GM11168 (cell line): ENCODE measurements around the gene DNMT3A.
"Not testable (repeated sequence)": the region's sequence is repeated elsewhere in the genome, so short reads cannot be mapped to it uniquely, and the experiment has no call there.

ENCODE experiments used
- in situ Hi-C: fragments of 300-500 bp; cut with MboI; formaldehyde crosslinking; loops from one replicate; pipeline ENCODE4 v1.12.0; 2022; ENCODE audit warnings: low sequenced_read_pairs; ENCODE audit not compliant: unreplicated experiment

The DNMT3A gene

GRCh38 chr2:25290811-25291495 is 50.8 kb downstream of the DNMT3A start:
- in situ Hi-C loops, result no loop called here

GRCh38 chr2:25286723-25287483 is 54.8 kb downstream of the DNMT3A start:
- in situ Hi-C loops, result no loop called here

- in situ Hi-C loops, result no loop called here
These were observed 55.7 kb downstream of the DNMT3A start for GRCh38 chr2:25286025-25286400.

GRCh38 chr2:25285265-25286024 is 56.3 kb downstream of the DNMT3A start:
- in situ Hi-C loops, result no loop called here

- in situ Hi-C loops, result no loop called here
These were observed 57.0 kb downstream of the DNMT3A start for GRCh38 chr2:25284756-25285155.

GRCh38 chr2:25283921-25284320 is 57.8 kb downstream of the DNMT3A start:
- in situ Hi-C loops, result no loop called here

- in situ Hi-C loops, result no loop called here
These were observed 59.8 kb downstream of the DNMT3A start for GRCh38 chr2:25281941-25282340.

- in situ Hi-C loops, result no loop called here
These were observed 60.2 kb downstream of the DNMT3A start for GRCh38 chr2:25281522-25281921.

- in situ Hi-C loops, result no loop called here
These were observed 61.6 kb downstream of the DNMT3A start for GRCh38 chr2:25280051-25280687.

GRCh38 chr2:25279091-25279651 is 62.6 kb downstream of the DNMT3A start:
- in situ Hi-C loops, result no loop called here

- in situ Hi-C loops, result no loop called here
These were observed 64.9 kb downstream of the DNMT3A start for GRCh38 chr2:25276569-25277465.

- in situ Hi-C loops, result no loop called here
These were observed 66.2 kb downstream of the DNMT3A start for GRCh38 chr2:25275575-25275965.

- in situ Hi-C loops, result no loop called here
These were observed 66.7 kb downstream of the DNMT3A start for GRCh38 chr2:25274868-25275574.

- in situ Hi-C loops, result no loop called here
These were observed 67.7 kb downstream of the DNMT3A start for GRCh38 chr2:25273985-25274535.

- in situ Hi-C loops, result not testable (repeated sequence)
These were observed 69.0 kb downstream of the DNMT3A start for GRCh38 chr2:25272705-25273104.

- in situ Hi-C loops, result no loop called here
These were observed 71.7 kb downstream of the DNMT3A start for GRCh38 chr2:25270061-25270460.

GRCh38 chr2:25269233-25269632 is 72.5 kb downstream of the DNMT3A start:
- in situ Hi-C loops, result no loop called here

- in situ Hi-C loops, result no loop called here
These were observed 73.6 kb downstream of the DNMT3A start for GRCh38 chr2:25268139-25268538.
